Large intestine (tissue), 3 donors: ENCODE data around the gene TPSG1. TPM values are rescaled to one million over a fixed set of nuclear protein-coding genes. Genes with fewer than 3 reads are reported as not detected.
"Not testable (repeated sequence)": the region's sequence is repeated elsewhere in the genome, so short reads cannot be mapped to it uniquely, and the experiment has no call there.

Experiments used
- DNase-seq, 2 donors: peaks; one replicate each; pipeline versions ENCODE4 v3.0.0 to v3.0.0-alpha.2; 2013
- H3K27ac ChIP-seq: one replicate; pipeline ENCODE4 v1.5.1; 2013; ENCODE audit warnings: low read length
- H3K27me3 ChIP-seq: 2 replicates; pipeline ENCODE4 v1.6.1; 2013; ENCODE audit warnings: low read length; ENCODE audit not compliant: control insufficient read depth, insufficient read depth
- H3K36me3 ChIP-seq: 2 replicates; pipeline ENCODE4 v1.6.1; 2013; ENCODE audit warnings: low read length; ENCODE audit not compliant: control insufficient read depth, insufficient read depth
- H3K4me1 ChIP-seq: one replicate; pipeline ENCODE4 v1.6.1; 2013; ENCODE audit warnings: low read length; ENCODE audit not compliant: control insufficient read depth, insufficient read depth
- H3K4me3 ChIP-seq: one replicate; pipeline ENCODE4 v1.5.1; 2013; ENCODE audit warnings: low read length
- H3K9me3 ChIP-seq: one replicate; pipeline ENCODE4 v1.6.1; 2013; ENCODE audit warnings: mild to moderate bottlenecking, low read depth, low read length, moderate library complexity; ENCODE audit not compliant: control insufficient read depth
- WGBS: methylation state at CpG from one replicate; pipeline ENCODE4 v1.1.5; 2013; ENCODE audit warnings: low lambda C conversion rate; ENCODE audit not compliant: insufficient coverage; 5-methylcytosine and 5-hydroxymethylcytosine counted together
- polyA plus RNA-seq: library from polyadenylated mRNA; unstranded; fragments of 120-200 nt; gene quantifications from one replicate; pipeline ENCODE4 v1.2.1, GENCODE V29; 2013

The TPSG1 gene
- polyA plus RNA-seq, 1 donor: 25.4 TPM

GRCh38 chr16:1257561-1258224 lies 32.6 kb upstream of the TPSG1 start:
- Histone ChIP-seq H3K4me1 (no peaks in the 10 kb centered on the region), H3K36me3 (no peaks in the 10 kb centered on the region), H3K27me3 (peaks cover 39% of the 10 kb centered on the region), H3K27ac (no peak overlapping the region), H3K9me3 (peaks cover 4% of the 10 kb centered on the region), H3K4me3 (no peak overlapping the region)
- WGBS: no CpG with 5 or more reads among the region's 34 CpGs
- no peak for DNase-seq

GRCh38 chr16:1256874-1257322 lies 31.8 kb upstream of the TPSG1 start:
- Histone ChIP-seq H3K27me3 (peaks cover 31% of the 10 kb centered on the region), H3K9me3 (peaks cover 4% of the 10 kb centered on the region), H3K27ac (no peak overlapping the region), H3K36me3 (no peaks in the 10 kb centered on the region), H3K4me1 (no peaks in the 10 kb centered on the region), H3K4me3 (no peak overlapping the region)
- no CpG with 5 or more reads among the region's 22 CpGs for WGBS
- no peak for DNase-seq

DNA sequence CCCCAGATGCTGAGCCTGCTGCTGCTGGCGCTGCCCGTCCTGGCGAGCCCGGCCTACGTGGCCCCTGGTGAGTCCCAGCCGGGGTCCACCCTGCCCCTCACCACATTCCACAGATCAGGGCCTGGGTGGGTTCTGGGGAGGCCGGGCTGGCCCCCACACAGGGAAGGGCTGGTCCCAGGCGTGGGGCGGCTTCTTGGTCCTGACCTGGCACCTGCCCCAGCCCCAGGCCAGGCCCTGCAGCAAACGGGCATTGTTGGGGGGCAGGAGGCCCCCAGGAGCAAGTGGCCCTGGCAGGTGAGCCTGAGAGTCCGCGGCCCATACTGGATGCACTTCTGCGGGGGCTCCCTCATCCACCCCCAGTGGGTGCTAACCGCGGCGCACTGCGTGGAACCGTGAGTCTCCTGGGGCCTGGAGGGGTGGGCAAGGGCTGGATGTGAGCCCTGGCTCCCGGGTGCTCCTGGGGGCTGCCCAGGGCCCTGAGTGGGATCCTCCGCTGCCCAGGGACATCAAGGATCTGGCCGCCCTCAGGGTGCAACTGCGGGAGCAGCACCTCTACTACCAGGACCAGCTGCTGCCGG lies 31.3 kb upstream of the TPSG1 start:
- WGBS: no CpG with 5 or more reads among the region's 23 CpGs
- H3K27ac ChIP-seq, H3K9me3 ChIP-seq, H3K36me3 ChIP-seq, H3K4me3 ChIP-seq, H3K4me1 ChIP-seq, DNase-seq: not testable (repeated sequence)
- H3K27me3 ChIP-seq: peaks cover 26% of the 10 kb centered on the region

DNA sequence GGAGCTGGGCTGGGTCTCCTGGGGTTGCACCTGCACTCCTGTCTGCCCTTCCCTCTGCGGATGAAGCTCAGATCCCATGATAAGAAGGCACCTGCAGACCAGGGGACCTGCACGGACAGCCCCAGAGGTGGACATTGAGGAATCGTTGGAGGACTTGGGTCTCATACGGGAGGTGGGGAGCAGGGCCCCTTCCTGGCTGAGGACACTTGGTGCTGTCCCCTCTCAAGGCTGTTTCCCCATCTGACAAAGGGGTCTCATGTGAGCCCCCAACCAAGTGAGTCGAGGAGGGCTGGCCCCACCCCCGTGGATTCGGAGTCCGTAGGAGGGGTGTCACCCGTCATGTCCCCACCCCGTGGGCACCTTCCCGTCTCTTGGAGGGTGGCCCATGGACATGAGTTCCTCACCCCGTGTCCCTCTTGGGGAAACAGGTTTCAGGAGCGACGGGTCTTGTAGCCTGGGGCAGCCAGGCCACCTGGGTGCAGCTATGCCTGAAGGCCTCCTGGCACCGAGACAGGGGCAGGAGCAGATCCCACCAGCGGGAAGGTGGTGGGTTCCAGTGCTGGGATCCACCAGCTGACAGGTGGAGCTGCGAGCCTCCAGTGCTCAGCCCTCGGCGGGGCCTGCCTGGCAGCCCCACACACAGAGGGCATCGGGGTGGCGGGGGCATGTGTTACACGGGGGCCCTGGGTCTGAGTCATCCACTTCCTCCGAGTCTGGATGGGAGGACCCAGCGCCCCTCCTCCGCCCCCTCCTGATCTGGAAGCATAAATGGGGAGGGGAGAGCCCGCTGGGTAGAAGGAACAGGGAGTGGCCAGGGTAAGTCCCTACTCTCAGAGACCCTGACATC lies 30.4 kb upstream of the TPSG1 start, which contains the start of gene TPSD1:
Gene TPSD1, plus strand, starts transcription at position 794 of the 847 bp plus-strand sequence. CDS start 212 bp downstream, outside the sequence.
- H3K27ac ChIP-seq, H3K4me1 ChIP-seq, H3K9me3 ChIP-seq, H3K36me3 ChIP-seq, DNase-seq, H3K4me3 ChIP-seq: not testable (repeated sequence)
- WGBS: no CpG with 5 or more reads among the region's 26 CpGs
- peaks cover 17% of the 10 kb centered on the region for H3K27me3 ChIP-seq

GRCh38 chr16:1254821-1255220 lies 29.8 kb upstream of the TPSG1 start:
- not testable (repeated sequence) for H3K36me3 ChIP-seq, H3K9me3 ChIP-seq, H3K4me1 ChIP-seq, H3K4me3 ChIP-seq, DNase-seq, H3K27ac ChIP-seq
- no CpG with 5 or more reads among the region's 3 CpGs for WGBS
- H3K27me3 ChIP-seq: peaks cover 11% of the 10 kb centered on the region

- H3K4me3 ChIP-seq, H3K36me3 ChIP-seq, H3K27me3 ChIP-seq, DNase-seq, H3K9me3 ChIP-seq, H3K4me1 ChIP-seq, H3K27ac ChIP-seq: not testable (repeated sequence)
- no CpG with 5 or more reads among the region's 47 CpGs for WGBS
Measured at GRCh38 chr16:1253701-1254364, 28.8 kb upstream of the TPSG1 start.

GRCh38 chr16:1249031-1249755 lies 24.1 kb upstream of the TPSG1 start:
- DNase-seq, H3K36me3 ChIP-seq: not testable (repeated sequence)
- WGBS: no CpG with 5 or more reads among the region's 43 CpGs

GRCh38 chr16:1247903-1248537 lies 23.0 kb upstream of the TPSG1 start:
- not testable (repeated sequence) for H3K36me3 ChIP-seq, H3K9me3 ChIP-seq, H3K27ac ChIP-seq, H3K4me3 ChIP-seq, DNase-seq, H3K4me1 ChIP-seq, H3K27me3 ChIP-seq
- WGBS: no CpG with 5 or more reads among the region's 14 CpGs

More at GRCh38 chr16:1249031-1249755, 24.1 kb upstream of the TPSG1 start:
- not testable (repeated sequence) for H3K9me3 ChIP-seq, H3K27ac ChIP-seq, H3K27me3 ChIP-seq, H3K4me1 ChIP-seq, H3K4me3 ChIP-seq

DNA sequence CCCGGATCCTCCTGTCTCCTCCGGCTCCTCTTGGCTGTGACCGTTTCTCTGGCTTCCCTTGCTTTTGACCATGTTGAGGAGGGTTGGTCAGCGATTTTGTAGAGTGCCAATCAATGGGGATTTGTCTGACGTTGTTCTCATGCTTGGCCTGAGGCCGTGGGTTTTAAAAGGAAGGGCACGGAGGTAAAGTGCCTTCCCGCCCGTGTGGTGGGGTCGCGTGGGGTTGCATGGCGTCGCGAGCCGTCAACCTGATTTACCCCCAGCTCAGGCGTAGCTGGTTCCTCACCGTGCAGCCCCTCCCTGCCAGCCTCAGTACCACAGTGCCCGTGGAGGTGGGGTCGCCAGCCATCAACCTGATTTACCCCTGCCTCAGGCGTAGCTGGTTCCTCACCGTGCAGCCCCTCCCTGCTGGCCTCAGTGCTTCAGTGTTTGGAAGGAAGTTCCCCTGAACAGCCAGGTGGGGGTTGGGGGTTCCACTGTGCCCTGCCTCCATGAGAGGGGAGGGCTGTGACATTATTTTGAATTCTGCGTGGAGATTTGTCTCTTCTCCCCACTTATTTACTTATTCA lies 20.5 kb upstream of the TPSG1 start:
- no peak for DNase-seq
- 80% methylated on average over 1 of the region's 22 CpGs for WGBS
- Histone ChIP-seq H3K4me3 (no peak overlapping the region), H3K9me3 (no peaks in the 10 kb centered on the region), H3K4me1 (no peaks in the 10 kb centered on the region), H3K27ac (no peak overlapping the region), H3K36me3 (no peaks in the 10 kb centered on the region), H3K27me3 (peaks cover 9% of the 10 kb centered on the region)
